Neural crest cell (in vitro differentiated cells): ENCODE results near the gene HRH3. TPM values are rescaled to one million over a fixed set of nuclear protein-coding genes. Genes with fewer than 3 reads are reported as not detected.
A peak's percentile ranks its signal among the peaks of the same experiment; 100 is the strongest.

Experiments used
- DNase-seq: peaks from one replicate; pipeline ENCODE4 v3.0.0; 2021; ENCODE audit warnings: low read depth, mixed read lengths, low spot score
- H3K27ac Mint-ChIP-seq: one replicate; pipeline ENCODE4 v1.8.0; 2021; ENCODE audit warnings: mild to moderate bottlenecking, mixed read lengths; ENCODE audit not compliant: unreplicated experiment
- H3K27me3 Mint-ChIP-seq: 2 replicates; pipeline ENCODE4 v1.8.0; 2021; ENCODE audit warnings: low read depth, mild to moderate bottlenecking, mixed read lengths
- H3K36me3 Mint-ChIP-seq: 2 replicates; pipeline ENCODE4 v1.8.0; 2021; ENCODE audit warnings: low read depth, mild to moderate bottlenecking, mixed read lengths
- H3K4me1 Mint-ChIP-seq: 2 replicates; pipeline ENCODE4 v1.8.0; 2021; ENCODE audit warnings: mixed read lengths
- H3K4me3 Mint-ChIP-seq: one replicate; pipeline ENCODE4 v1.8.0; 2021; ENCODE audit warnings: mild to moderate bottlenecking, mixed read lengths
- H3K9me3 Mint-ChIP-seq: 2 replicates; pipeline ENCODE4 v1.8.0; 2021; ENCODE audit warnings: mixed read lengths
- long read RNA-seq: library from polyadenylated mRNA; unstranded; transcript quantifications from one replicate; pipeline ENCODE4 v2.0.0, GENCODE V29; 2020
- total RNA-seq: library from RNA; stranded (reverse); gene quantifications from 2 replicates; pipeline ENCODE4 v1.2.1, GENCODE V29; 2021
- TF ChIP-seq, protein P1 (sequence below): fragments of 200-600 bp; sonication (generic); conservative IDR thresholded peaks from 2 replicates; pipeline ENCODE4 v1.5.0; 2021; ENCODE audit warnings: antibody characterized with exemption, mild to moderate bottlenecking

Gene HRH3
- 0.75 and 0.86 TPM in 2 replicates for total RNA-seq
- long read RNA-seq = 0 reads

- peak; percentile 65 for DNase-seq
- Mint-ChIP-seq H3K27ac (no peak within 1 kb of the TSS), H3K36me3 (no peaks in the 10 kb centered on the region), H3K9me3 (no peaks in the 10 kb centered on the region), H3K4me1 (peaks cover 3% of the 10 kb centered on the region), H3K27me3 (peaks cover 84% of the 10 kb centered on the region), H3K4me3 (peak within 1 kb of the TSS; percentile 49)
- TF ChIP-seq, protein P1, sequence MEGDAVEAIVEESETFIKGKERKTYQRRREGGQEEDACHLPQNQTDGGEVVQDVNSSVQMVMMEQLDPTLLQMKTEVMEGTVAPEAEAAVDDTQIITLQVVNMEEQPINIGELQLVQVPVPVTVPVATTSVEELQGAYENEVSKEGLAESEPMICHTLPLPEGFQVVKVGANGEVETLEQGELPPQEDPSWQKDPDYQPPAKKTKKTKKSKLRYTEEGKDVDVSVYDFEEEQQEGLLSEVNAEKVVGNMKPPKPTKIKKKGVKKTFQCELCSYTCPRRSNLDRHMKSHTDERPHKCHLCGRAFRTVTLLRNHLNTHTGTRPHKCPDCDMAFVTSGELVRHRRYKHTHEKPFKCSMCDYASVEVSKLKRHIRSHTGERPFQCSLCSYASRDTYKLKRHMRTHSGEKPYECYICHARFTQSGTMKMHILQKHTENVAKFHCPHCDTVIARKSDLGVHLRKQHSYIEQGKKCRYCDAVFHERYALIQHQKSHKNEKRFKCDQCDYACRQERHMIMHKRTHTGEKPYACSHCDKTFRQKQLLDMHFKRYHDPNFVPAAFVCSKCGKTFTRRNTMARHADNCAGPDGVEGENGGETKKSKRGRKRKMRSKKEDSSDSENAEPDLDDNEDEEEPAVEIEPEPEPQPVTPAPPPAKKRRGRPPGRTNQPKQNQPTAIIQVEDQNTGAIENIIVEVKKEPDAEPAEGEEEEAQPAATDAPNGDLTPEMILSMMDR = no peak
These were observed at the start of gene HRH3 for GRCh38 chr20:62219992-62220665. TSS of gene HRH3 (minus strand) at chr20:62220278. CDS start at chr20:62219970, 308 bp downstream.

GRCh38 chr20:62269871-62270270 lies 49.8 kb upstream of the HRH3 start:
- H3K4me1 Mint-ChIP-seq = no peaks in the 10 kb centered on the region
- H3K4me3 Mint-ChIP-seq = no peak overlapping the region
- no peak for DNase-seq
- H3K27me3 Mint-ChIP-seq = no peaks in the 10 kb centered on the region
- TF ChIP-seq, protein P1 = no peak
- H3K36me3 Mint-ChIP-seq = peaks cover 7% of the 10 kb centered on the region
- no peak overlapping the region for H3K27ac Mint-ChIP-seq
- no peaks in the 10 kb centered on the region for H3K9me3 Mint-ChIP-seq

GRCh38 chr20:62269378-62269777 lies 49.3 kb upstream of the HRH3 start:
- Mint-ChIP-seq H3K4me3 (no peak overlapping the region), H3K27me3 (no peaks in the 10 kb centered on the region), H3K27ac (no peak overlapping the region), H3K4me1 (no peaks in the 10 kb centered on the region), H3K36me3 (peaks cover 11% of the 10 kb centered on the region), H3K9me3 (no peaks in the 10 kb centered on the region)
- TF ChIP-seq, protein P1 = no peak
- DNase-seq = no peak

DNA sequence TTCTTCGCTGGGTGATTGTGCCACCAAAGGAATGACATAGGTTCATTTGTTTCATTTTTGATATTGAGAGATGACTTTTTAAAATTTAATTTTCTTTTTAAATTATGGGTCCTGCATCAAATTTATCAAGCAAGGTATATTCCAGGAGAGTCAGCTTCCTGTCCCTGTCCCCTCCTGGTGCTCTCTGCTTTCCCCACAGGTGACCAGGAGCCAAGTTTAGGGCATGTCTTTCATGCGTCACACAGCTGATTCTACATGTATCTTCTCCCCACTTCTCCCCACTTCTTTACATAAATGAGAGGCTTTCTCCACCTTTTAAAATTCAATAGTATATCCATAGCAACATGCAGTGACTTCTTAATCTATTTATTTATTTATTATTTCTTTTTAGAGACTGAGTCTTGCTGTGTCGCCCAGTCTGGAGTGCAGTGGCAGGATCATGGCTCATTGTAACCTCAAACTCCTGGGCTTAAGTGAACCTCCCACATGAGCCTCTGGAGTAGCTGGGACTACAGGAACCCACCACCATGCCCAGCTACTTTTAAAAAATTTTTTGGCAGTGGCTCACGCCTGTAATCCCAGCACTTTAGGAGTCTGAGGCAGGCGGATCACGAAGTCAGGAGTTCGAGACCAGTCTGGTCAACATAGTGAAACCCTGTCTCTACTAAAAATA lies 48.3 kb upstream of the HRH3 start:
- Mint-ChIP-seq H3K27ac (peak overlapping the region; percentile 43), H3K9me3 (no peaks in the 10 kb centered on the region), H3K27me3 (no peaks in the 10 kb centered on the region), H3K4me1 (no peaks in the 10 kb centered on the region), H3K36me3 (peaks cover 11% of the 10 kb centered on the region), H3K4me3 (no peak overlapping the region)
- TF ChIP-seq, protein P1 = no peak
- no peak for DNase-seq

DNA sequence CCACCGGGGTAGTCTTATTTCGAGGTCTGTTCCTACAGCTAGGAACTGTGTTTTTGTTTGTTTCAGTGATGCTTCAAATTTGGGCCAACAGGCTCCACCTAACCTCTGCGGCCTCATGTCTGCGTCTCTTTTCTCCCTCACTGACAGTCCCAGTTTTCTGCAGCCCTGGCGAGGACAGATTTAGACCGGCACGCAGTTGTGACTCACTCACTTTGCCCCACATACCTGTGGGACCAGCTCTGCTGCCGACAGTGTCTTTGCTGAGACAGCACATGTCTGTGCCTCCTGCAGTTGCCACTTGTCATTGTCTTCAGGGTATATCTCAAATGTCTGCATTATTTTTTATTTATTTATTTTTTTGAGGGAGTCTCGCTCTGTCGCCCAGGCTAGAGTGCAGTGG lies 47.5 kb upstream of the HRH3 start:
- no peaks in the 10 kb centered on the region for H3K27me3 Mint-ChIP-seq
- TF ChIP-seq, protein P1 = no peak
- DNase-seq = no peak
- H3K36me3 Mint-ChIP-seq = peaks cover 11% of the 10 kb centered on the region
- H3K27ac Mint-ChIP-seq = no peak overlapping the region
- H3K9me3 Mint-ChIP-seq = no peaks in the 10 kb centered on the region
- H3K4me3 Mint-ChIP-seq = no peak overlapping the region
- no peaks in the 10 kb centered on the region for H3K4me1 Mint-ChIP-seq
